ENCODE measurements around the gene TMPRSS13.
"Not testable (repeated sequence)": the region's sequence is repeated elsewhere in the genome, so short reads cannot be mapped to it uniquely, and the experiment has no call there.

TMPRSS13 gene

GRCh38 chr11:117929142-117929915, at the start of gene TMPRSS13:
TSS of gene TMPRSS13 (minus strand) at chr11:117929402. CDS start at chr11:117929307, 95 bp downstream.
- Histone ChIP-seq H3K27ac (ENCODE audit: low read length) (no peak within 1 kb of the TSS), H3K9me3 (ENCODE audit: control insufficient read depth, insufficient read depth, low read length) (no peaks in the 10 kb centered on the region)

GRCh38 chr11:117978991-117979390, 49.8 kb upstream of the TMPRSS13 start:
- WGBS (ENCODE audit: insufficient coverage, insufficient read length) = no CpG with 5 or more reads among the region's 4 CpGs
- no peaks in the 10 kb centered on the region for H3K9me3 ChIP-seq (ENCODE audit: control insufficient read depth, insufficient read depth, low read length)
- no peaks in the 10 kb centered on the region for H3K27me3 ChIP-seq (ENCODE audit: control insufficient read depth, insufficient read depth, low read length)
- no peak overlapping the region for H3K27ac ChIP-seq (ENCODE audit: low read length)
- H3K4me3 ChIP-seq (ENCODE audit: low read length) = no peak overlapping the region
- H3K4me1 ChIP-seq (ENCODE audit: control insufficient read depth, insufficient read depth, low read length) = no peaks in the 10 kb centered on the region
- DNase-seq (ENCODE audit: low read depth, low spot score) = no peak
- H3K36me3 ChIP-seq (ENCODE audit: control insufficient read depth, insufficient read depth, low read length) = no peaks in the 10 kb centered on the region

More at GRCh38 chr11:117929142-117929915, at the start of gene TMPRSS13:
- no peaks in the 10 kb centered on the region for H3K27me3 ChIP-seq (ENCODE audit: control insufficient read depth, insufficient read depth, low read length)
- no peak for DNase-seq (ENCODE audit: low read depth, low spot score)
- H3K4me1 ChIP-seq (ENCODE audit: control insufficient read depth, insufficient read depth, low read length) = no peaks in the 10 kb centered on the region
- no peak within 1 kb of the TSS for H3K4me3 ChIP-seq (ENCODE audit: low read length)
- H3K36me3 ChIP-seq (ENCODE audit: control insufficient read depth, insufficient read depth, low read length) = no peaks in the 10 kb centered on the region
- no CpG with 5 or more reads among the region's 13 CpGs for WGBS (ENCODE audit: insufficient coverage, insufficient read length)

GRCh38 chr11:117978291-117978910, 49.2 kb upstream of the TMPRSS13 start:
- not testable (repeated sequence) for H3K27ac ChIP-seq (ENCODE audit: low read length); DNase-seq (ENCODE audit: low read depth, low spot score); H3K9me3 ChIP-seq (ENCODE audit: control insufficient read depth, insufficient read depth, low read length); H3K36me3 ChIP-seq (ENCODE audit: control insufficient read depth, insufficient read depth, low read length); H3K27me3 ChIP-seq (ENCODE audit: control insufficient read depth, insufficient read depth, low read length); H3K4me1 ChIP-seq (ENCODE audit: control insufficient read depth, insufficient read depth, low read length); H3K4me3 ChIP-seq (ENCODE audit: low read length)
- WGBS (ENCODE audit: insufficient coverage, insufficient read length) = no CpG with 5 or more reads among the region's 36 CpGs

- no CpG with 5 or more reads among the region's 23 CpGs for WGBS (ENCODE audit: insufficient coverage, insufficient read length)
- not testable (repeated sequence) for H3K27me3 ChIP-seq (ENCODE audit: control insufficient read depth, insufficient read depth, low read length); DNase-seq (ENCODE audit: low read depth, low spot score); H3K9me3 ChIP-seq (ENCODE audit: control insufficient read depth, insufficient read depth, low read length); H3K4me1 ChIP-seq (ENCODE audit: control insufficient read depth, insufficient read depth, low read length); H3K36me3 ChIP-seq (ENCODE audit: control insufficient read depth, insufficient read depth, low read length); H3K27ac ChIP-seq (ENCODE audit: low read length); H3K4me3 ChIP-seq (ENCODE audit: low read length)
Measured at GRCh38 chr11:117977612-117978264, 48.5 kb upstream of the TMPRSS13 start.

- no CpG with 5 or more reads among the region's 5 CpGs for WGBS (ENCODE audit: insufficient coverage, insufficient read length)
- Histone ChIP-seq H3K27me3 (ENCODE audit: control insufficient read depth, insufficient read depth, low read length) (no peaks in the 10 kb centered on the region), H3K4me1 (ENCODE audit: control insufficient read depth, insufficient read depth, low read length) (no peaks in the 10 kb centered on the region), H3K9me3 (ENCODE audit: control insufficient read depth, insufficient read depth, low read length) (no peaks in the 10 kb centered on the region), H3K4me3 (ENCODE audit: low read length) (no peak overlapping the region), H3K27ac (ENCODE audit: low read length) (no peak overlapping the region), H3K36me3 (ENCODE audit: control insufficient read depth, insufficient read depth, low read length) (no peaks in the 10 kb centered on the region)
- no peak for DNase-seq (ENCODE audit: low read depth, low spot score)
Measured at GRCh38 chr11:117977029-117977428, 47.8 kb upstream of the TMPRSS13 start.

- Histone ChIP-seq H3K27ac (ENCODE audit: low read length) (no peak overlapping the region), H3K4me3 (ENCODE audit: low read length) (no peak overlapping the region), H3K9me3 (ENCODE audit: control insufficient read depth, insufficient read depth, low read length) (no peaks in the 10 kb centered on the region), H3K4me1 (ENCODE audit: control insufficient read depth, insufficient read depth, low read length) (no peaks in the 10 kb centered on the region), H3K27me3 (ENCODE audit: control insufficient read depth, insufficient read depth, low read length) (no peaks in the 10 kb centered on the region), H3K36me3 (ENCODE audit: control insufficient read depth, insufficient read depth, low read length) (no peaks in the 10 kb centered on the region)
- WGBS (ENCODE audit: insufficient coverage, insufficient read length) = no CpG with 5 or more reads among the region's 4 CpGs
- DNase-seq (ENCODE audit: low read depth, low spot score) = no peak
Measured at GRCh38 chr11:117976445-117976844, 47.2 kb upstream of the TMPRSS13 start.

- no CpG with 5 or more reads among the region's 4 CpGs for whole genome bisulfite sequencing (ENCODE audit: insufficient coverage, insufficient read length)
- DNase-seq (ENCODE audit: low read depth, low spot score) = no peak
- Histone ChIP-seq H3K36me3 (ENCODE audit: control insufficient read depth, insufficient read depth, low read length) (no peaks in the 10 kb centered on the region), H3K27me3 (ENCODE audit: control insufficient read depth, insufficient read depth, low read length) (no peaks in the 10 kb centered on the region), H3K4me1 (ENCODE audit: control insufficient read depth, insufficient read depth, low read length) (no peaks in the 10 kb centered on the region), H3K4me3 (ENCODE audit: low read length) (no peak overlapping the region), H3K9me3 (ENCODE audit: control insufficient read depth, insufficient read depth, low read length) (no peaks in the 10 kb centered on the region), H3K27ac (ENCODE audit: low read length) (no peak overlapping the region)
Measured at GRCh38 chr11:117973503-117973860, 44.3 kb upstream of the TMPRSS13 start.

GRCh38 chr11:117972629-117973502, 43.7 kb upstream of the TMPRSS13 start:
- H3K4me1 ChIP-seq (ENCODE audit: control insufficient read depth, insufficient read depth, low read length) = no peaks in the 10 kb centered on the region
- H3K27ac ChIP-seq (ENCODE audit: low read length) = no peak overlapping the region
- no peak overlapping the region for H3K4me3 ChIP-seq (ENCODE audit: low read length)
- H3K9me3 ChIP-seq (ENCODE audit: control insufficient read depth, insufficient read depth, low read length) = no peaks in the 10 kb centered on the region
- no peaks in the 10 kb centered on the region for H3K27me3 ChIP-seq (ENCODE audit: control insufficient read depth, insufficient read depth, low read length)
- DNase-seq (ENCODE audit: low read depth, low spot score) = no peak
- WGBS (ENCODE audit: insufficient coverage, insufficient read length) = no CpG with 5 or more reads among the region's 9 CpGs
- H3K36me3 ChIP-seq (ENCODE audit: control insufficient read depth, insufficient read depth, low read length) = no peaks in the 10 kb centered on the region

- WGBS (ENCODE audit: insufficient coverage, insufficient read length) = no CpG with 5 or more reads among the region's 10 CpGs
- Histone ChIP-seq H3K4me3 (ENCODE audit: low read length) (no peak overlapping the region), H3K27ac (ENCODE audit: low read length) (no peak overlapping the region), H3K36me3 (ENCODE audit: control insufficient read depth, insufficient read depth, low read length) (no peaks in the 10 kb centered on the region), H3K27me3 (ENCODE audit: control insufficient read depth, insufficient read depth, low read length) (no peaks in the 10 kb centered on the region), H3K9me3 (ENCODE audit: control insufficient read depth, insufficient read depth, low read length) (no peaks in the 10 kb centered on the region), H3K4me1 (ENCODE audit: control insufficient read depth, insufficient read depth, low read length) (no peaks in the 10 kb centered on the region)
- DNase-seq (ENCODE audit: low read depth, low spot score) = no peak
Measured at GRCh38 chr11:117972044-117972443, 42.8 kb upstream of the TMPRSS13 start.

- no CpG with 5 or more reads among the region's 4 CpGs for WGBS (ENCODE audit: insufficient coverage, insufficient read length)
- Histone ChIP-seq H3K4me1 (ENCODE audit: control insufficient read depth, insufficient read depth, low read length) (no peaks in the 10 kb centered on the region), H3K9me3 (ENCODE audit: control insufficient read depth, insufficient read depth, low read length) (no peaks in the 10 kb centered on the region), H3K27ac (ENCODE audit: low read length) (no peak overlapping the region), H3K27me3 (ENCODE audit: control insufficient read depth, insufficient read depth, low read length) (no peaks in the 10 kb centered on the region), H3K4me3 (ENCODE audit: low read length) (no peak overlapping the region), H3K36me3 (ENCODE audit: control insufficient read depth, insufficient read depth, low read length) (no peaks in the 10 kb centered on the region)
- no peak for DNase-seq (ENCODE audit: low read depth, low spot score)
Measured at GRCh38 chr11:117970400-117971024, 41.3 kb upstream of the TMPRSS13 start.
